NB4 (cell line): ENCODE results near the gene SHB.

Experiments used
- DNase-seq: peaks from one replicate; pipeline ENCODE4 v3.0.0; 2010; ENCODE audit warnings: low read depth
- H3K4me3 ChIP-seq: one replicate; pipeline ENCODE4 v1.5.1; 2011; ENCODE audit warnings: mild to moderate bottlenecking, low read depth, low read length, moderate library complexity
- CTCF ChIP-seq: IDR thresholded peaks from one replicate; pipeline ENCODE4 v1.5.1; 2012; ENCODE audit warnings: low read depth, low read length
- MAX ChIP-seq: IDR thresholded peaks from 2 replicates; pipeline ENCODE4 v1.6.1; 2011; ENCODE audit warnings: low read depth, low read length
- MYC ChIP-seq: IDR thresholded peaks from 2 replicates; pipeline ENCODE4 v1.6.1; 2011; ENCODE audit warnings: low read depth, low read length
- POLR2A ChIP-seq: IDR thresholded peaks from 2 replicates; pipeline ENCODE4 v1.6.1; 2011; ENCODE audit warnings: mild to moderate bottlenecking; ENCODE audit not compliant: insufficient read length; ENCODE audit errors: extremely low read depth

Gene SHB

GRCh38 chr9:37972351-37972848 is 96.6 kb downstream of the SHB start:
- TF ChIP-seq MYC (no peak), CTCF (no peak), MAX (no peak), POLR2A (no peak)
- no peak overlapping the region for H3K4me3 ChIP-seq
- DNase-seq: no peak

GRCh38 chr9:37971691-37972090 is 97.3 kb downstream of the SHB start:
- TF ChIP-seq CTCF (no peak), MYC (no peak), POLR2A (no peak), MAX (no peak)
- DNase-seq: no peak
- H3K4me3 ChIP-seq: no peak overlapping the region

- no peak for DNase-seq
- H3K4me3 ChIP-seq: no peak overlapping the region
- TF ChIP-seq CTCF (no peak), MYC (no peak), POLR2A (no peak), MAX (no peak)
These were observed 97.9 kb downstream of the SHB start for GRCh38 chr9:37971108-37971459.

GRCh38 chr9:37970301-37971107 is 98.5 kb downstream of the SHB start:
- no peak overlapping the region for H3K4me3 ChIP-seq
- TF ChIP-seq MYC: no peak
- TF ChIP-seq MAX: no peak
- no peak for TF ChIP-seq POLR2A
- DNase-seq: no peak

GRCh38 chr9:37969558-37970300 is 99.3 kb downstream of the SHB start:
- no peak for DNase-seq
- H3K4me3 ChIP-seq: no peak overlapping the region
- TF ChIP-seq CTCF (no peak), MAX (no peak), MYC (no peak), POLR2A (no peak)

GRCh38 chr9:37969130-37969529 is 99.9 kb downstream of the SHB start:
- no peak overlapping the region for H3K4me3 ChIP-seq
- no peak for DNase-seq
- TF ChIP-seq POLR2A (no peak), CTCF (no peak), MAX (no peak), MYC (no peak)
